H1 (cell line): ENCODE results near the gene TK1. TPM values are rescaled to one million over a fixed set of nuclear protein-coding genes. Genes with fewer than 3 reads are reported as not detected.

ENCODE experiments used
- CTCF ChIA-PET: fragments of 300-600 bp; sonication (Branson Sonifier 250); formaldehyde crosslinking; loops from one replicate; lab custom pipeline; 2021; ENCODE audit not compliant: partially characterized antibody; lab: Charles Lee
- POLR2A ChIA-PET: fragments of 300-600 bp; sonication (Branson Sonifier 250); formaldehyde crosslinking; loops from one replicate; lab custom pipeline; 2021; ENCODE audit warnings: inconsistent platforms; ENCODE audit not compliant: partially characterized antibody; lab: Charles Lee
- DNase-seq, 2 experiments: peaks; one replicate each; pipeline versions ENCODE4 v3.0.0 to v3.0.0-alpha.2; 2010 to 2022; ENCODE audit warnings: low spot score in 2 of 2, low read depth in 1 of 2, mixed read lengths in 1 of 2
- FAIRE-seq: peaks from 2 replicates; lab custom pipeline; 2011; peaks lifted over from hg19 to GRCh38; lab: Jason Lieb, UNC
- H2AFZ ChIP-seq: 2 replicates; pipeline ENCODE4 v1.8.1; 2012; ENCODE audit warnings: low read length, inconsistent platforms
- H2AK5ac ChIP-seq: 2 replicates; pipeline ENCODE4 v1.6.1; 2013; ENCODE audit warnings: low read depth, low read length
- H2BK120ac ChIP-seq: replicated peaks from 2 replicates; pipeline ENCODE3; 2013; ENCODE audit warnings: low read depth, low read length, inconsistent platforms
- H2BK12ac ChIP-seq: 2 replicates; pipeline ENCODE4 v1.6.1; 2013; ENCODE audit warnings: low read depth, low read length
- H2BK15ac ChIP-seq: 2 replicates; pipeline ENCODE4 v1.6.1; 2013; ENCODE audit warnings: low read length
- H2BK20ac ChIP-seq: 2 replicates; pipeline ENCODE4 v1.6.1; 2013; ENCODE audit warnings: low read length
- H2BK5ac ChIP-seq: 2 replicates; pipeline ENCODE4 v1.6.1; 2013; ENCODE audit warnings: low read depth, low read length
- H3K14ac ChIP-seq: 2 replicates; pipeline ENCODE4 v1.6.1; 2013; ENCODE audit warnings: inconsistent platforms; ENCODE audit not compliant: insufficient read length
- H3K18ac ChIP-seq: 2 replicates; pipeline ENCODE4 v1.6.1; 2013; ENCODE audit warnings: low read length; ENCODE audit errors: extremely low read depth
- H3K23ac ChIP-seq: 2 replicates; pipeline ENCODE4 v1.6.1; 2013; ENCODE audit warnings: inconsistent platforms; ENCODE audit not compliant: insufficient read length
- H3K23me2 ChIP-seq: 2 replicates; pipeline ENCODE4 v1.6.1; 2013; ENCODE audit warnings: low read depth, low read length
- H3K27ac ChIP-seq: 2 replicates; pipeline ENCODE4 v1.6.1; 2011; ENCODE audit warnings: low read depth, low read length, inconsistent platforms
- H3K27me3 ChIP-seq, 4 experiments: replicated peaks in 1 of 4; 1 replicate in 1 of 4; 2 replicates in 3 of 4; pipeline versions ENCODE4 v1.6.1 to v1.8.1; 2011 to 2013; ENCODE audit warnings: low read length in 3 of 4, mild to moderate bottlenecking in 3 of 4, inconsistent platforms in 2 of 4, mixed read lengths in 2 of 4, moderate library complexity in 1 of 4; ENCODE audit not compliant: control insufficient read depth in 3 of 4, insufficient read depth in 3 of 4; ENCODE audit errors: extremely low read depth in 1 of 4
- H3K36me3 ChIP-seq, 4 experiments: 2 replicates each; pipeline versions ENCODE4 v1.6.1 to v1.8.1; 2011 to 2013; ENCODE audit warnings: mild to moderate bottlenecking in 4 of 4, low read length in 3 of 4, moderate library complexity in 2 of 4, control low read depth in 1 of 4, inconsistent platforms in 1 of 4; ENCODE audit not compliant: insufficient read depth in 4 of 4, control insufficient read depth in 2 of 4
- H3K4ac ChIP-seq: replicated peaks from 2 replicates; pipeline ENCODE3; 2013; ENCODE audit warnings: low read length, low read depth, mixed read lengths, inconsistent platforms; ENCODE audit not compliant: insufficient read length
- H3K4me1 ChIP-seq, 4 experiments: replicated peaks in 1 of 4; 1 replicate in 1 of 4; 2 replicates in 3 of 4; pipeline versions ENCODE4 v1.6.1 to v1.8.1; 2011 to 2013; ENCODE audit warnings: low read length in 3 of 4, inconsistent platforms in 2 of 4, mixed read lengths in 1 of 4; ENCODE audit not compliant: insufficient read depth in 4 of 4, control insufficient read depth in 3 of 4
- H3K4me2 ChIP-seq, 2 experiments: 2 replicates each; pipeline versions ENCODE4 v1.6.1 to v1.8.1; 2011 to 2013; ENCODE audit warnings: low read depth in 2 of 2, low read length in 2 of 2, control low read depth in 1 of 2, inconsistent platforms in 1 of 2, mild to moderate bottlenecking in 1 of 2; ENCODE audit not compliant: insufficient read depth in 1 of 2
- H3K4me3 ChIP-seq, 4 experiments: fragments of 200-600, 300-600 bp in 1 of 4; sonication (generic), shearing (Covaris generic), sonication (Bioruptor Twin) in 1 of 4; 2 replicates each; pipeline versions ENCODE4 v1.5.1 to v1.8.1; 2011 to 2016; ENCODE audit warnings: low read length in 4 of 4, low read depth in 3 of 4, control low read depth in 2 of 4, inconsistent platforms in 2 of 4, mild to moderate bottlenecking in 2 of 4, mixed read lengths in 1 of 4, moderate library complexity in 1 of 4; ENCODE audit not compliant: insufficient read depth in 2 of 4; ENCODE audit errors: extremely low read depth in 1 of 4
- H3K56ac ChIP-seq: replicated peaks from 2 replicates; pipeline ENCODE3; 2013; ENCODE audit warnings: low read depth, mild to moderate bottlenecking, mixed read lengths, low read length, inconsistent platforms; ENCODE audit not compliant: insufficient read length
- H3K79me1 ChIP-seq: 2 replicates; pipeline ENCODE4 v1.6.1; 2013; ENCODE audit warnings: low read depth, low read length, control low read depth
- H3K79me2 ChIP-seq, 2 experiments: 2 replicates each; pipeline versions ENCODE4 v1.6.1 to v1.8.1; 2012 to 2013; ENCODE audit warnings: low read length in 2 of 2, mild to moderate bottlenecking in 2 of 2, inconsistent platforms in 1 of 2; ENCODE audit not compliant: insufficient read depth in 2 of 2, control insufficient read depth in 1 of 2
- H3K9ac ChIP-seq, 4 experiments: replicated peaks in 1 of 4; 1 replicate in 1 of 4; 2 replicates in 3 of 4; pipeline versions ENCODE4 v1.6.1 to v1.8.1; 2011 to 2013; ENCODE audit warnings: low read depth in 3 of 4, low read length in 3 of 4, control low read depth in 2 of 4, mild to moderate bottlenecking in 2 of 4, moderate library complexity in 2 of 4, inconsistent platforms in 1 of 4; ENCODE audit errors: extremely low read depth in 1 of 4
- H3K9me3 ChIP-seq, 2 experiments: 2 replicates each; pipeline versions ENCODE4 v1.6.1 to v1.8.1; 2012 to 2013; ENCODE audit warnings: mild to moderate bottlenecking in 2 of 2, moderate library complexity in 2 of 2, control low read depth in 1 of 2, inconsistent platforms in 1 of 2, low read depth in 1 of 2, low read length in 1 of 2, mixed read lengths in 1 of 2; ENCODE audit not compliant: insufficient read depth in 2 of 2
- H4K20me1 ChIP-seq, 2 experiments: replicated peaks in 1 of 2; 2 replicates each; pipeline versions ENCODE3 to v1.8.1; 2011 to 2013; ENCODE audit warnings: inconsistent platforms in 2 of 2, low read length in 2 of 2, mild to moderate bottlenecking in 1 of 2; ENCODE audit not compliant: insufficient read depth in 2 of 2, control insufficient read depth in 1 of 2
- H4K5ac ChIP-seq: 2 replicates; pipeline ENCODE4 v1.6.1; 2013; ENCODE audit warnings: low read length, low read depth, mixed read lengths, inconsistent platforms; ENCODE audit not compliant: insufficient read length
- H4K8ac ChIP-seq: 2 replicates; pipeline ENCODE4 v1.8.0; 2013; ENCODE audit warnings: mild to moderate bottlenecking, moderate library complexity, low read length, inconsistent platforms; ENCODE audit not compliant: insufficient read depth; ENCODE audit errors: extremely low read depth
- H4K91ac ChIP-seq: replicated peaks from 2 replicates; pipeline ENCODE3; 2013; ENCODE audit warnings: low read length, mixed read lengths, inconsistent platforms; ENCODE audit not compliant: insufficient read length
- ASH2L ChIP-seq: fragments of 200-600, 300-600 bp; sonication (generic); IDR thresholded peaks from one replicate; pipeline ENCODE4 v1.7.1; 2017; ENCODE audit warnings: low read length
- CREB1 ChIP-seq: IDR thresholded peaks from 2 replicates; pipeline ENCODE4 v1.6.1; 2012; ENCODE audit warnings: inconsistent platforms
- CTCF ChIP-seq, 3 experiments: IDR thresholded peaks; 1 replicate in 2 of 3; 2 replicates in 1 of 3; pipeline versions ENCODE4 v1.5.1 to v1.6.1; 2011; ENCODE audit warnings: low read length in 3 of 3, mild to moderate bottlenecking in 3 of 3, inconsistent platforms in 2 of 3, low read depth in 1 of 3, moderate library complexity in 1 of 3; ENCODE audit not compliant: insufficient read depth in 1 of 3; ENCODE audit errors: control extremely low read depth in 1 of 3
- E2F6 ChIP-seq: IDR thresholded peaks from 2 replicates; pipeline ENCODE4 v1.6.1; 2012; ENCODE audit warnings: inconsistent platforms
- MAFK ChIP-seq: IDR thresholded peaks from 2 replicates; pipeline ENCODE4 v1.6.1; 2012; ENCODE audit warnings: low read depth, mild to moderate bottlenecking, improper control_type of control experiment, low read length
- MAX ChIP-seq: IDR thresholded peaks from 2 replicates; pipeline ENCODE4 v1.6.1; 2012; ENCODE audit warnings: inconsistent platforms
- POLR2A ChIP-seq, 2 experiments: IDR thresholded peaks; 1 replicate in 1 of 2; 2 replicates in 1 of 2; pipeline ENCODE4 v1.6.1; 2011; ENCODE audit warnings: low read depth in 2 of 2, low read length in 2 of 2, mild to moderate bottlenecking in 2 of 2; ENCODE audit errors: control extremely low read depth in 1 of 2
- RAD21 ChIP-seq, 2 experiments: IDR thresholded peaks in 1 of 2; conservative IDR thresholded peaks in 1 of 2; 2 replicates each; pipeline ENCODE4 v1.6.1; 2011; ENCODE audit warnings: low read depth in 2 of 2, low read length in 2 of 2, improper control_type of control experiment in 1 of 2, inconsistent platforms in 1 of 2, mild to moderate bottlenecking in 1 of 2, moderate library complexity in 1 of 2
- SP1 ChIP-seq: IDR thresholded peaks from 2 replicates; pipeline ENCODE4 v1.6.1; 2011; ENCODE audit warnings: low read depth, low read length
- YY1 ChIP-seq: IDR thresholded peaks from 2 replicates; pipeline ENCODE4 v1.6.1; 2011; ENCODE audit warnings: low read depth, mild to moderate bottlenecking, low read length
- WGBS, 2 experiments: shearing (Covaris generic) in 1 of 2; methylation state at CpG; one replicate each; pipeline versions ENCODE4 v1.1.6 to v1.1.7; 2013 to 2015; ENCODE audit warnings: low lambda C conversion rate in 2 of 2, mixed read lengths in 2 of 2, inconsistent platforms in 1 of 2, low coverage in 1 of 2, missing lambda C conversion rate in 1 of 2; ENCODE audit not compliant: insufficient replicate concordance in 2 of 2, insufficient coverage in 1 of 2, insufficient read length in 1 of 2; ENCODE audit errors: extremely low coverage in 1 of 2, missing lambda C conversion rate in 1 of 2; 5-methylcytosine and 5-hydroxymethylcytosine counted together
- polyA plus RNA-seq, 7 experiments: library from polyadenylated mRNA; depleted of rRNA in 3 of 7; stranded (reverse) in 5 of 7; unstranded in 2 of 7; fragments of >200 nt in 5 of 7; fragments of 200-250 nt in 2 of 7; gene quantifications; 1 replicate in 5 of 7; 2 replicates in 1 of 7; 4 replicates in 1 of 7; pipeline versions ENCODE4 v1.2.1 to v1.2.3, GENCODE V29; 2011 to 2013; ENCODE audit warnings: missing spikeins in 2 of 7, mixed read lengths in 2 of 7
- total RNA-seq: library from RNA; stranded (reverse); fragmentation: NEBNext Ultra II Directional; extraction: Animal tissue kit (Norgen Biotek cat#: 25700); gene quantifications from 2 replicates; pipeline ENCODE4 v1.2.1, GENCODE V29; 2021

TK1 gene
- total and polyA plus RNA-seq, 2 of the 8 experiments (the other 6 are each of a cell fraction or from before 2014, with no cell fraction given): 66.9 to 147 TPM

- no peaks in the 10 kb centered on the region for H3K9me3 ChIP-seq
- H3K36me3 ChIP-seq: peaks cover 16 to 67% (median 36%) of the 10 kb centered on the region in 4 experiments
- no peak overlapping the region for H2BK5ac ChIP-seq
- no peak overlapping the region for H4K5ac ChIP-seq
- peaks cover 8 to 17% of the 10 kb centered on the region in 2 experiments for H4K20me1 ChIP-seq
- no peaks in the 10 kb centered on the region for H3K79me2 ChIP-seq
- no peak overlapping the region for H2BK120ac ChIP-seq
- WGBS, 2 experiments: 42% methylated on average over 13 of the region's 14 CpGs; no CpG with 5 or more reads in 1 of the 2 experiments
- no peak overlapping the region for H3K4me2 ChIP-seq
- no peaks in the 10 kb centered on the region for H3K79me1 ChIP-seq
- H3K9ac ChIP-seq: no peak overlapping the region
- no peak overlapping the region for H2BK12ac ChIP-seq
- peaks cover 5 to 17% (median 7%) of the 10 kb centered on the region in 4 experiments for H3K4me1 ChIP-seq
- H4K91ac ChIP-seq: no peak overlapping the region
- H3K4me3 ChIP-seq: no peak overlapping the region
- peak overlapping the region; percentile 45; the same call in 1 of the 2 replicates for H4K8ac ChIP-seq
- no peak overlapping the region for H2BK15ac ChIP-seq
- H3K4ac ChIP-seq: no peak overlapping the region
- H2AFZ ChIP-seq: no peak overlapping the region
- no peak overlapping the region for H3K27ac ChIP-seq
- H2AK5ac ChIP-seq: no peak overlapping the region
- no peak overlapping the region for H3K14ac ChIP-seq
- H2BK20ac ChIP-seq: no peak overlapping the region
- no peaks in the 10 kb centered on the region for H3K23me2 ChIP-seq
- H3K18ac ChIP-seq: no peak overlapping the region
- H3K27me3 ChIP-seq: no peaks in the 10 kb centered on the region
- no peak for FAIRE-seq
- H3K23ac ChIP-seq: no peak overlapping the region
- POLR2A ChIA-PET: interaction anchor here (0.6 to 10.2 kb wide), 8 partner anchors 8 to 75 kb away, joined by 3 to 131 read pairs (median 4); partner anchors contain the start of genes AFMID and TK1
- CTCF ChIA-PET: interaction anchor here (0.5 to 10.0 kb wide), 29 partner anchors 9 to 236 kb away, joined by 3 to 87 read pairs (median 7); partner anchors contain the start of genes AFMID, TK1 and TMEM235
- peak in 1 of 2 experiments; percentile 92 for DNase-seq
- H3K56ac ChIP-seq: no peak overlapping the region
- TF ChIP-seq CTCF (IDR thresholded peaks at IDR 0.05; ENCODE audit: control extremely low read depth in 1 of 3, insufficient read depth in 1 of 3, low read depth in 1 of 3, low read length in 3 of 3) (peak; percentile 89 to 99 (median 94)), ASH2L (no peak), POLR2A (IDR thresholded peaks at IDR 0.05; ENCODE audit: control extremely low read depth in 1 of 2, low read depth in 2 of 2, low read length in 2 of 2) (peak in 1 of 2 experiments; percentile 49; a peak in 1 of 3 replicates), CREB1 (peak; percentile 70), RAD21 (IDR thresholded peaks at IDR 0.05 in 1 of 2, conservative IDR thresholded peaks at IDR 0.05 in 1 of 2; ENCODE audit: low read depth in 2 of 2, low read length in 2 of 2) (peak; percentile 48 to 70), SP1 (no peak), MAFK (no peak), YY1 (peak; percentile 80), MAX (peak; percentile 76), E2F6 (0 out of 2 replicates have a peak, but pooled peaks have one; percentile 27)
These were observed 10.3 kb downstream of the TK1 start for GRCh38 chr17:78176548-78177025.
